ENCODE data around the gene ANKRD63. TPM values are rescaled to one million over a fixed set of nuclear protein-coding genes. Genes with fewer than 3 reads are reported as not detected.

ANKRD63 gene
- total RNA-seq, 1 experiment from 2014 or later = 2.5 TPM

- ChIA-PET POLR2A (ENCODE audit: low non-redundant PET) (no interaction called here), CTCF (interaction anchor here (0.6 to 0.9 kb wide), 2 partner anchors 32 to 134 kb away, joined by 3 to 4 read pairs; partner anchors contain the start of gene BMF)
- intact Hi-C loops (cut with micrococcal nuclease; ENCODE audit: unreplicated experiment) = no loop called here
Measured at GRCh38 chr15:40242213-40242599, 40.7 kb downstream of the ANKRD63 start.

GRCh38 chr15:40241269-40242212 is 41.3 kb downstream of the ANKRD63 start:
- Histone ChIP-seq H3K4me1 (ENCODE audit: insufficient read depth, low read length, poor library complexity, severe bottlenecking) (peaks cover 9% of the 10 kb centered on the region), H3K9me3 (ENCODE audit: low read depth, low read length, poor library complexity, severe bottlenecking) (no peaks in the 10 kb centered on the region), H3K4me3 (ENCODE audit: low read depth, low read length, poor library complexity, severe bottlenecking) (no peak overlapping the region), H3K27ac (ENCODE audit: low read depth, low read length, poor library complexity, severe bottlenecking) (no peak overlapping the region), H3K27me3 (replicated peaks; ENCODE audit: insufficient read depth, low read depth, low read length, poor library complexity) (no peaks in the 10 kb centered on the region), H3K36me3 (ENCODE audit: insufficient read depth, low read length, poor library complexity, severe bottlenecking) (no peaks in the 10 kb centered on the region)
- no TSS peak for BruUV-seq (replicated peaks)
- ChIA-PET CTCF (interaction anchor here (0.6 to 1.5 kb wide), 2 partner anchors 38 to 133 kb away, joined by 3 to 4 read pairs; partner anchors contain the start of gene BMF), POLR2A (ENCODE audit: low non-redundant PET) (no interaction called here)
- no peak for DNase-seq (ENCODE audit: low spot score)
- intact Hi-C loops (cut with micrococcal nuclease; ENCODE audit: unreplicated experiment) = no loop called here
- TF ChIP-seq CTCF (conservative IDR thresholded peaks at IDR 0.05; ENCODE audit: low read depth, low read length) (no peak), EZH2 (IDR thresholded peaks at IDR 0.05; ENCODE audit: borderline replicate concordance, low read depth, low read length, poor library complexity, severe bottlenecking) (no peak)

More at GRCh38 chr15:40242213-40242599, 40.7 kb downstream of the ANKRD63 start:
- no peak overlapping the region for H3K4me3 ChIP-seq (ENCODE audit: low read depth, low read length, poor library complexity, severe bottlenecking)
- no peak for DNase-seq (ENCODE audit: low spot score)
- no peaks in the 10 kb centered on the region for H3K36me3 ChIP-seq (ENCODE audit: insufficient read depth, low read length, poor library complexity, severe bottlenecking)
- H3K4me1 ChIP-seq (ENCODE audit: insufficient read depth, low read length, poor library complexity, severe bottlenecking) = peaks cover 9% of the 10 kb centered on the region
- H3K27ac ChIP-seq (ENCODE audit: low read depth, low read length, poor library complexity, severe bottlenecking) = no peak overlapping the region
- no peaks in the 10 kb centered on the region for H3K27me3 ChIP-seq (replicated peaks; ENCODE audit: insufficient read depth, low read depth, low read length, poor library complexity)
- TF ChIP-seq CTCF (conservative IDR thresholded peaks at IDR 0.05; ENCODE audit: low read depth, low read length) (no peak), EZH2 (IDR thresholded peaks at IDR 0.05; ENCODE audit: borderline replicate concordance, low read depth, low read length, poor library complexity, severe bottlenecking) (no peak)
- BruUV-seq (replicated peaks) = no TSS peak
- no peaks in the 10 kb centered on the region for H3K9me3 ChIP-seq (ENCODE audit: low read depth, low read length, poor library complexity, severe bottlenecking)

GRCh38 chr15:40240619-40241221 is 42.1 kb downstream of the ANKRD63 start:
- CTCF ChIA-PET = interaction anchor here (0.5 to 1.5 kb wide), 2 partner anchors 38 to 207 kb away, joined by 4 read pairs; no protein-coding TSS in a partner anchor
- DNase-seq (ENCODE audit: low spot score) = no peak

More at GRCh38 chr15:40240619-40241221, 42.1 kb downstream of the ANKRD63 start:
- H3K4me1 ChIP-seq (ENCODE audit: insufficient read depth, low read length, poor library complexity, severe bottlenecking) = peaks cover 9% of the 10 kb centered on the region
- TF ChIP-seq CTCF (conservative IDR thresholded peaks at IDR 0.05; ENCODE audit: low read depth, low read length) (no peak), EZH2 (IDR thresholded peaks at IDR 0.05; ENCODE audit: borderline replicate concordance, low read depth, low read length, poor library complexity, severe bottlenecking) (no peak)
- no peaks in the 10 kb centered on the region for H3K27me3 ChIP-seq (replicated peaks; ENCODE audit: insufficient read depth, low read depth, low read length, poor library complexity)
- H3K27ac ChIP-seq (ENCODE audit: low read depth, low read length, poor library complexity, severe bottlenecking) = no peak overlapping the region
- no peak overlapping the region for H3K4me3 ChIP-seq (ENCODE audit: low read depth, low read length, poor library complexity, severe bottlenecking)
- intact Hi-C loops (cut with micrococcal nuclease; ENCODE audit: unreplicated experiment) = no loop called here
- POLR2A ChIA-PET (ENCODE audit: low non-redundant PET) = no interaction called here
- H3K9me3 ChIP-seq (ENCODE audit: low read depth, low read length, poor library complexity, severe bottlenecking) = no peaks in the 10 kb centered on the region
- no TSS peak for BruUV-seq (replicated peaks)
- H3K36me3 ChIP-seq (ENCODE audit: insufficient read depth, low read length, poor library complexity, severe bottlenecking) = no peaks in the 10 kb centered on the region

Data from A673 (cell line).